Measurements from ENCODE around the gene RHBDF2.

Gene RHBDF2

GRCh38 chr17:76452127-76452659 lies 49.0 kb downstream of the RHBDF2 start:
- Histone ChIP-seq H3K9ac (ENCODE audit: low read length in 2 of 2) (peak overlapping the region in 1 of 2 donors; percentile 54), H3K27ac (ENCODE audit: low read length) (no peak overlapping the region), H3K36me3 (ENCODE audit: control insufficient read depth in 2 of 2, insufficient read depth in 2 of 2, low read length in 2 of 2) (no peaks in the 10 kb centered on the region), H3K9me3 (ENCODE audit: control insufficient read depth in 2 of 2, low read length in 2 of 2) (no peaks in the 10 kb centered on the region), H3K27me3 (ENCODE audit: control insufficient read depth in 1 of 2, insufficient read depth in 2 of 2, low read length in 2 of 2) (no peaks in the 10 kb centered on the region), H3K4me1 (ENCODE audit: control insufficient read depth, insufficient read depth, low read length) (peaks cover 22% of the 10 kb centered on the region), H3K4me3 (ENCODE audit: low read length in 2 of 2) (peak overlapping the region; percentile 58 to 75)

- peaks cover 28% of the 10 kb centered on the region for H3K4me1 ChIP-seq (ENCODE audit: control insufficient read depth, insufficient read depth, low read length)
- no peaks in the 10 kb centered on the region for H3K27me3 ChIP-seq (ENCODE audit: control insufficient read depth in 1 of 2, insufficient read depth in 2 of 2, low read length in 2 of 2)
- H3K36me3 ChIP-seq (ENCODE audit: control insufficient read depth in 2 of 2, insufficient read depth in 2 of 2, low read length in 2 of 2) = no peaks in the 10 kb centered on the region
- no peak overlapping the region for H3K27ac ChIP-seq (ENCODE audit: low read length)
- H3K4me3 ChIP-seq (ENCODE audit: low read length in 2 of 2) = no peak overlapping the region
- no peaks in the 10 kb centered on the region for H3K9me3 ChIP-seq (ENCODE audit: control insufficient read depth in 2 of 2, low read length in 2 of 2)
- H3K9ac ChIP-seq (ENCODE audit: low read length in 2 of 2) = peak overlapping the region; percentile 36 to 54
Measured at GRCh38 chr17:76451506-76451905, 49.7 kb downstream of the RHBDF2 start.

- Histone ChIP-seq H3K4me3 (ENCODE audit: low read length in 2 of 2) (no peak overlapping the region), H3K27ac (ENCODE audit: low read length) (no peak overlapping the region), H3K27me3 (ENCODE audit: control insufficient read depth in 1 of 2, insufficient read depth in 2 of 2, low read length in 2 of 2) (no peaks in the 10 kb centered on the region), H3K9ac (ENCODE audit: low read length in 2 of 2) (no peak overlapping the region), H3K4me1 (ENCODE audit: control insufficient read depth, insufficient read depth, low read length) (peaks cover 30% of the 10 kb centered on the region), H3K36me3 (ENCODE audit: control insufficient read depth in 2 of 2, insufficient read depth in 2 of 2, low read length in 2 of 2) (no peaks in the 10 kb centered on the region), H3K9me3 (ENCODE audit: control insufficient read depth in 2 of 2, low read length in 2 of 2) (no peaks in the 10 kb centered on the region)
Measured at GRCh38 chr17:76449126-76449525, 52.1 kb downstream of the RHBDF2 start.

- Histone ChIP-seq H3K27me3 (ENCODE audit: control insufficient read depth in 1 of 2, insufficient read depth in 2 of 2, low read length in 2 of 2) (no peaks in the 10 kb centered on the region), H3K27ac (ENCODE audit: low read length) (peak overlapping the region; percentile 0), H3K9me3 (ENCODE audit: control insufficient read depth in 2 of 2, low read length in 2 of 2) (no peaks in the 10 kb centered on the region), H3K9ac (ENCODE audit: low read length in 2 of 2) (peak overlapping the region in 1 of 2 donors; percentile 39), H3K4me1 (ENCODE audit: control insufficient read depth, insufficient read depth, low read length) (peaks cover 30% of the 10 kb centered on the region), H3K4me3 (ENCODE audit: low read length in 2 of 2) (no peak overlapping the region), H3K36me3 (ENCODE audit: control insufficient read depth in 2 of 2, insufficient read depth in 2 of 2, low read length in 2 of 2) (no peaks in the 10 kb centered on the region)
Measured at GRCh38 chr17:76447931-76448652, 53.1 kb downstream of the RHBDF2 start.

- Histone ChIP-seq H3K4me1 (ENCODE audit: control insufficient read depth, insufficient read depth, low read length) (peaks cover 20% of the 10 kb centered on the region), H3K27ac (ENCODE audit: low read length) (no peak overlapping the region), H3K27me3 (ENCODE audit: control insufficient read depth in 1 of 2, insufficient read depth in 2 of 2, low read length in 2 of 2) (no peaks in the 10 kb centered on the region), H3K36me3 (ENCODE audit: control insufficient read depth in 2 of 2, insufficient read depth in 2 of 2, low read length in 2 of 2) (no peaks in the 10 kb centered on the region), H3K9ac (ENCODE audit: low read length in 2 of 2) (no peak overlapping the region), H3K4me3 (ENCODE audit: low read length in 2 of 2) (no peak overlapping the region), H3K9me3 (ENCODE audit: control insufficient read depth in 2 of 2, low read length in 2 of 2) (no peaks in the 10 kb centered on the region)
Measured at GRCh38 chr17:76446449-76447231, 54.6 kb downstream of the RHBDF2 start.

GRCh38 chr17:76445697-76446448 lies 55.4 kb downstream of the RHBDF2 start:
- Histone ChIP-seq H3K9ac (ENCODE audit: low read length in 2 of 2) (no peak overlapping the region), H3K36me3 (ENCODE audit: control insufficient read depth in 2 of 2, insufficient read depth in 2 of 2, low read length in 2 of 2) (no peaks in the 10 kb centered on the region), H3K27me3 (ENCODE audit: control insufficient read depth in 1 of 2, insufficient read depth in 2 of 2, low read length in 2 of 2) (no peaks in the 10 kb centered on the region), H3K4me3 (ENCODE audit: low read length in 2 of 2) (no peak overlapping the region), H3K4me1 (ENCODE audit: control insufficient read depth, insufficient read depth, low read length) (peaks cover 19% of the 10 kb centered on the region), H3K27ac (ENCODE audit: low read length) (no peak overlapping the region), H3K9me3 (ENCODE audit: control insufficient read depth in 2 of 2, low read length in 2 of 2) (no peaks in the 10 kb centered on the region)

GRCh38 chr17:76444518-76445311 lies 56.5 kb downstream of the RHBDF2 start:
- H3K9ac ChIP-seq (ENCODE audit: low read length in 2 of 2) = no peak overlapping the region

GRCh38 chr17:76442341-76443338 lies 58.6 kb downstream of the RHBDF2 start:
- no peaks in the 10 kb centered on the region for H3K36me3 ChIP-seq (ENCODE audit: control insufficient read depth in 2 of 2, insufficient read depth in 2 of 2, low read length in 2 of 2)
- no peak overlapping the region for H3K4me3 ChIP-seq (ENCODE audit: low read length in 2 of 2)
- no peak overlapping the region for H3K27ac ChIP-seq (ENCODE audit: low read length)
- H3K9me3 ChIP-seq (ENCODE audit: control insufficient read depth in 2 of 2, low read length in 2 of 2) = no peaks in the 10 kb centered on the region
- no peaks in the 10 kb centered on the region for H3K27me3 ChIP-seq (ENCODE audit: control insufficient read depth in 1 of 2, insufficient read depth in 2 of 2, low read length in 2 of 2)
- no peak overlapping the region for H3K9ac ChIP-seq (ENCODE audit: low read length in 2 of 2)
- peaks cover 12% of the 10 kb centered on the region for H3K4me1 ChIP-seq (ENCODE audit: control insufficient read depth, insufficient read depth, low read length)

More at GRCh38 chr17:76444518-76445311, 56.5 kb downstream of the RHBDF2 start:
- Histone ChIP-seq H3K4me3 (ENCODE audit: low read length in 2 of 2) (no peak overlapping the region), H3K4me1 (ENCODE audit: control insufficient read depth, insufficient read depth, low read length) (peaks cover 19% of the 10 kb centered on the region), H3K27me3 (ENCODE audit: control insufficient read depth in 1 of 2, insufficient read depth in 2 of 2, low read length in 2 of 2) (no peaks in the 10 kb centered on the region), H3K27ac (ENCODE audit: low read length) (no peak overlapping the region), H3K9me3 (ENCODE audit: control insufficient read depth in 2 of 2, low read length in 2 of 2) (no peaks in the 10 kb centered on the region), H3K36me3 (ENCODE audit: control insufficient read depth in 2 of 2, insufficient read depth in 2 of 2, low read length in 2 of 2) (no peaks in the 10 kb centered on the region)

GRCh38 chr17:76441686-76442340 lies 59.4 kb downstream of the RHBDF2 start:
- H3K27me3 ChIP-seq (ENCODE audit: control insufficient read depth in 1 of 2, insufficient read depth in 2 of 2, low read length in 2 of 2) = no peaks in the 10 kb centered on the region
- no peaks in the 10 kb centered on the region for H3K9me3 ChIP-seq (ENCODE audit: control insufficient read depth in 2 of 2, low read length in 2 of 2)
- no peak overlapping the region for H3K27ac ChIP-seq (ENCODE audit: low read length)
- no peak overlapping the region for H3K4me3 ChIP-seq (ENCODE audit: low read length in 2 of 2)
- H3K9ac ChIP-seq (ENCODE audit: low read length in 2 of 2) = no peak overlapping the region
- H3K4me1 ChIP-seq (ENCODE audit: control insufficient read depth, insufficient read depth, low read length) = peaks cover 4% of the 10 kb centered on the region
- H3K36me3 ChIP-seq (ENCODE audit: control insufficient read depth in 2 of 2, insufficient read depth in 2 of 2, low read length in 2 of 2) = no peaks in the 10 kb centered on the region
